Dermis microvascular lymphatic vessel endothelial cell (primary cell): ENCODE results near the gene ZNF791. TPM values are rescaled to one million over a fixed set of nuclear protein-coding genes. Genes with fewer than 3 reads are reported as not detected.
"Not testable (repeated sequence)": the region's sequence is repeated elsewhere in the genome, so short reads cannot be mapped to it uniquely, and the experiment has no call there.

Experiments used
- DNase-seq, 2 donors: peaks; one replicate each; pipeline versions ENCODE4 v3.0.0 to v3.0.0-alpha.2; 2010; ENCODE audit warnings: low read depth in 2 of 2
- total RNA-seq: library from RNA; depleted of rRNA; stranded (reverse); fragments of >200 nt; gene quantifications from 2 replicates; pipeline ENCODE4 v1.2.1, GENCODE V29; 2014

ZNF791 gene
- total RNA-seq, 1 donor from 2014 or later, result 11.2 TPM

DNA sequence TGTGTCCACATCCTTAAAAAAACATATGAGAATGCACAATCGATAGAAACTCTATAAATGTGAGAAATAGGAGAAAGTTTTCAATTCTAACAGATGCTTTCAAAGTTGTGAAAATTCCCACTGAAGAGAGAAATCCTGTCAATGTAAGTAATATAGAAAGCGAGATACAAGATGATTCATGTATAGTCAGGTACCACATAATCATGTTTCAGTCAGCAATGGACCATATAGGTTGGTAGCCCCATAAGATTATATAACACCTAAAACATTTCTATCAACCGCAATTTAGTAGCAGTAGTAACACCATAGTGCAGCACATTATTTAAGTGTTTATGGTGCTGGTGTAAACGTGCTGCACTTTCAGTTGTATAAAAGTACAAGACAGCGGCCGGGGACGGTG lies 18.5 kb downstream of the ZNF791 start:
- no peak for DNase-seq

DNA sequence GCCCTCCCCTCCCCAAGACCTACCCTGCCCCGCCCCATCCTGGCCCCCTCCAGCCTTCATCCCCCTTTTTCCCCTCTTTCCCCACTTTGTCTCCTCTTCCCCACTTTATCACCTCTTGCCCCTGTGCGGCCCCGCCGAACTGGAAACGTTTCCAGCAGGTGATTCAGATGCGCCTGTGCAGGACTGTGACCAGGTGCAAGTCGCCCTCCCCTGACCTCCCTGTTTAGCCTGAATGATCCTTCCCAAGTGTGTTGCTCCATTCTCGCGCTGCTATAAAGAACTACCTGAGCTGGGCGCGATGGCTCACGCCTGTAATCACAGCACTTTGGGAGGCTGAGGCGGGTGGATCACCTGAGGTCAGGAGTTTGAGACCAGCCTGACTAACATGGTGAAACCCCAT lies 25.9 kb downstream of the ZNF791 start:
- DNase-seq, result no peak

GRCh38 chr19:12638611-12639182 lies 28.0 kb downstream of the ZNF791 start:
- DNase-seq, result no peak

- peak; percentile 47 to 75 for DNase-seq
Observed at GRCh38 chr19:12639901-12640613, 29.3 kb downstream of the ZNF791 start.

DNA sequence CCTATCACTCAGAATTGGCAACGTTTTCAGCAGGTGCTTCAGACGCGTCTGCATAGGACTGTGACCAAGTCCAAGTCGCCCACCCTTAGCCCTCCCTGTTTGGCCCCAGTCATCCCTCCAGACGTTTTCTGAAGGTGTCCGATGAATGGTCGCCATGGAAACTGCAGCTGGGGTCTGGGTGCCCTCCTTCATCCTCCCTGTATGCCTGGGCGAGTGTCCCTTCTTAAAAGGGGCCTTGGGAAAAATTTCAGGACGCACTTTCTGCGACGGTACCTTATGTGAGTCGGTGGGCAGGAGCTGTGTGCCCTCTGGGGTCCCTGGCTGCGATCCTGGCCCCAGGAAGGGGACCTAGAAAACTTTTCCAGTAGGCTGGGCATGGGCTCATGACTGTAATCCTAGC lies 30.7 kb downstream of the ZNF791 start:
- no peak for DNase-seq

- DNase-seq, result no peak
Observed at GRCh38 chr19:12642506-12642905, 31.8 kb downstream of the ZNF791 start.

GRCh38 chr19:12643716-12644115 lies 33.0 kb downstream of the ZNF791 start:
- not testable (repeated sequence) for DNase-seq

DNA sequence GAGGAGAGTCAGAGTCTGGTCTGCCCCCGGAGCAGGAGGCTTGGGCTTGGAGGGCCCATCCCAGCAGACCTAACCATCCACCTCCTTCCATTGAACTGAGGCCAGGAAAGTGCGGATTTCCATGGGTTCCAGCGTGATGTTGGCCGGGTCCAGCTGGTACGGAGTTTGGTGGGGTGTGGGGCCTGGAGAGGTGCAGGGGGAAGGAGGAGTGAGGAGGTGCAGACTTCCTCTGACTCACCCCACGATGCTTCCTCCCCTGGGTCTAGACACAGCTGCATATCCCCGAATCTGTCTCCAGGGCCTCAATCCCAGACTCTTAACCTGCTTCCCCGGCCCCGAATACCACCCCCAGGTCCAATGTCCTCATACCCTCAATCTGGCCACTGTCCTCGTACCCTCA lies 35.8 kb downstream of the ZNF791 start:
- DNase-seq, result no peak

DNA sequence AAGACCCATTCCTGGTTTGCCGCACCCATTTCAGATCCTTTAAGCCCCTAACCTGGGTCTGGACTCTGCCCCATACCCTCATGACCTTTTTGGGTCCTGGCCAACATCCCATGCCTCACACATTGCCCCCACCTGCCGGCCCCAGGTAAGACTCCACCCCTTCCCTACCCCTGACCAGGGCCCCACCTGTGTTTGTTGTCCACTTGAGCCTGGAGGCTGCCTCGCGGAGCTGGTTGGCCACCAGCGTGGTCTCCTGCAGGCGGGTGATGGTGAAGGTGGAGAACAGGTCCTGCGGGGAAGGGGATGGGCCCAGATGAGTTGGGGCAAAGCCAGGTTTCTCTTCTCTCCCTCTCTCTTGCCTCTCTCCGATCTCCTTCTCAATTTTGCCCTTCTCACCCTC lies 36.3 kb downstream of the ZNF791 start:
- DNase-seq, result no peak

DNA sequence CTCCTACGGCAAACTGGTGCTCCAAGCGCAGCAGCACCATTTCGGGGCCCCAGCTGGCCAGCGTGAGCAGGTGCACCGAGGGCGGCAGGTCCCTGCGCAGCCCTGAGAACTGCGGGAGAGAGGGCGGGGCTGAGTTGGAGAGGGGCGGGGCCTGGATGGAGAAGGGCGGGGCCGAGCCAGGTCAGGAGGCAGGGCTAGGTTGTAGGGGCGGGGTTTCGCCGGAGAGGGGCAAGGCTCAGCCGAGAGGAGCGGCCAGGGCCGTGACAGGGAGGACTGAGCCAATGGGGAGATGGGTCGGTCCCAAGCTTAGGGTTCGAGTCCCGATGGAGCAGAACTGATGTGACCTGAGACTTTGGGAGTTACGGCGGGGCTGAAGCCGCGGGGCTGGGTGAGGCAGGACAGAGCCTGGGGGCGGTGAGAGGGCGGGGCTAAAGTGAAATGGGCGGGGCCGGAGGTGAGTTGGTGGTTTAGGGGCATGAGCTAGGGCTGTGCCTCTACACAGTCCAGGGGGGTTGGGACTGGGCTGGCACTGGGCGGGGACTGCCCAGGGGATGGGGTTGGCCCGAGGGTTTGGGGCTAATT lies 36.9 kb downstream of the ZNF791 start:
- peak in 1 of 2 donors; percentile 44 for DNase-seq

DNA sequence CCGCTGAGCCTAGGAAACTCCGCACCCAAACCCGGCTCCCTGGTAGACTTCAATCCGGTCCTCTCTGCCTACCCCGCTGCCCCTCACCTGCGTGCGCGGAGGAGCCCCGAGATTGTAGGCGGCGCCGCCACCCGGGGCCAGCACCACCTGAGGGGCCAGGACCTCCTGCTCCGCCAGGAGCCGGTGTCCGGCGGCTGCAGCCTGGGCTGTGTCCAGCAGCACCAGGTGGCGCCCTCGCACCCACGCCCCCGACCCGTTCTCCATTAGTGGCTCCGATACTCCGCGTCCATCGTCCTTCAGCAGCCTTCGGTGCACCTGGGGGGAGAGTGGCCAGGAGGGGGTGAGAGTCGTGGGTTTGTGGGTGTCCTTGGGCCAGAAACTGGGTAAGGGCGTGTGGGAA lies 37.4 kb downstream of the ZNF791 start:
- DNase-seq, result peak in 1 of 2 donors; percentile 29

DNA sequence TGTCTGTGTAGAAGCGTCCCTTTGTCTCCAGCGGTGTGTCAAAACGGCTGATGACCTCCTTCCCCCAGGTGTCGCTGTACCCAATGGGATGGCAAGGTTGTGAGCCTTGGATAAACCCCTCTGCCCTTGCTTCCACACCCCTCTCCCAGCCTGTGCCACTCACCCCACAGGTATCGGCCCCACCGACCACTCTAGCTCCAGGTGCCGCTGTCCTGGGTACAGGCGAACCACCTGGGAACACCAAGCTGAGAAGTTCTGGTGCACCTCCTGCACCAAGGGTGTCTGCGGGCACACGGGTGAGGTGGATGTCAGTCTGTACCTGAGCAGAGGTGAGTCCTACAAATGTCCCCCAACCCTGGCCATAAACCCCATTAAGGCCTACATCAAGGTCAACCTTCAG lies 39.2 kb downstream of the ZNF791 start:
- no peak for DNase-seq

DNA sequence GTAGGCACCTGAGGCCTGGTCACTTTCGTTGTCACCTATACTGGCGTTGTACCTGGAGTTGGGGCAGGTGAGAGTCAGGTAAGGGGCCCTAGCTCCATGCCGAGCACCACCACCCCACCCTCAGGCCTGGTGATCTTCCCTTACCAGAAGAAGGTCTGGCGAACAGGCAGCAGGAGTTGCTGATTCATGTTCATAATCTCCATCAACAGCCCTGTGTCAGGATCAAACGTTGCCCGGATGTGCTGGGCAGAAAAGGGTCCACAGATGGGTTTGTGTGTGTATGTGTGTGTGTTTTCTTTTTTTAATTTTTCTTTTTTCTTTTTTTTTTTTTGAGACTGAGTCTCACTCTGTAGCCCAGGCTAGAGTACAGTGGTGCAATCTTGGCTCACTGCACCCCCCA lies 41.5 kb downstream of the ZNF791 start:
- DNase-seq, result no peak

DNA sequence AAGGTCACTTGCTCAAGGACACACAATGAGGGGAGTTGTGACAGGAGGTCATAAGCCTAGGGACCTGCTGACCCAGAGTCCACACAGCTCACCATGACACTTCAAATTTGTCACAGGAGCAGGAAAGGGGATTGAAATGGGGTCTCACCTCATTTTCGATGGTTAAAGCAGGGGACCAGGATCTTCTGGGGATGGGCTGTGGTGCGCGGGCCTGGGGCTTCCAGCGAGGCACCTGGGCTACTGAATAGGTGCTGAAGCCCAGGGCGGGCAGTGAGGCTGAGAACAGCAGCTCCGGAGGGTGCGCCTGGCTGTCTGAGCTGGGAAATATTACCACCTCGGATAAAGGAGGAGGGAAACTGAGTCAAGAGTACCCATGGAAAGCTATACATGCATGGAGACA lies 44.8 kb downstream of the ZNF791 start:
- DNase-seq, result no peak

DNA sequence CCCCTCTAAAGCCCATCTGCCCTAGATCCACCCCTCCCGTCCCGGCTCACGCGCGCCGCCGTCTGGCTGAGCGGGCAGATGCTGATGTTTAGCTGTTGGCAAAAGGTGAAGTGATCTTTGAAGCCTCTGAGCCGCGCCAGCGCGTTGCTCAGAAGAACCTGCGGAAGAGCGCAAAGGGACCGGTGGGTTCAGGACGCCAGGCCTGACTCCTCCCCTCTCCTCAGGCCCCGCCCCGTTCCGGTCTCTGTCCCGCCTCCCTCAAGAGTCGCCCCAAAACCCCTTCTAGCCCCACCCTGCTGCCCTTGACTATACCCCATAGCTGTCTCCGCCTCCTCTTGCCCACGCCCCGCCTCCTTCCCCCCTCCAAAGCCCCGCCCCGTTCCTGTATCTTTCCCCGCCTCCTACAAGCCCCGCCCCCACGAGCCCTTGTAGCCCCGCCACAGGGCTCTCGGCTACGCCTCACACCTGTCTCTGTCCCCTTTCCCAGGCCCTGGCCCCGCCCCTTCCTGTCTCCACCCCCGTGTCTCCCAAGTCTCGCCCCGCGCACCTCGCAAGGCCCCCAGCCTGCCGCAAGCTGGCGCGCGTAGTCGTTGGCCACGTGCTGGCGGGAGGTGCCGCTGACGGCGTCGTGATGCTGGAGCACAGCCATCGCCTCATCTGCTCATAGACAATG lies 46.3 kb downstream of the ZNF791 start:
- DNase-seq, result no peak

- no peak for DNase-seq
Observed at GRCh38 chr19:12657966-12658365, 47.2 kb downstream of the ZNF791 start.

DNA sequence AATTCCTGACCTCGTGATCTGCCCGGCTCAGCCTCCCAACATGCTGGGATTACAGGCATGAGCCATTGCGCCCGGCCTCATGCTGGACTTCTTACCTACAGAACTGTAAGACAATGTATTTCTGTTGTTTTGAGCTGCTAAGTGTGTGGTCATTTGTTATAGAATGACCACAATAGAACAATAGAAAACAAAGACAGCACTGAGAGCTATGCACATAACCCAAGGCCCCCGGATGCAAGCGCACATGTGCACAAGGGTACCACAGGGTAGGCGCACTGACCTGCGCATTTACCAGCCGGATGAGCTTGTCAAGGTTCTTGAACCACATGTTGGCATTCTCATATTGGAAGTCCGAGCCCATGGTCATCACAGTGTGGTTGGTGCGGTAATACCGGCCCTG lies 50.3 kb downstream of the ZNF791 start:
- DNase-seq, result no peak

DNA sequence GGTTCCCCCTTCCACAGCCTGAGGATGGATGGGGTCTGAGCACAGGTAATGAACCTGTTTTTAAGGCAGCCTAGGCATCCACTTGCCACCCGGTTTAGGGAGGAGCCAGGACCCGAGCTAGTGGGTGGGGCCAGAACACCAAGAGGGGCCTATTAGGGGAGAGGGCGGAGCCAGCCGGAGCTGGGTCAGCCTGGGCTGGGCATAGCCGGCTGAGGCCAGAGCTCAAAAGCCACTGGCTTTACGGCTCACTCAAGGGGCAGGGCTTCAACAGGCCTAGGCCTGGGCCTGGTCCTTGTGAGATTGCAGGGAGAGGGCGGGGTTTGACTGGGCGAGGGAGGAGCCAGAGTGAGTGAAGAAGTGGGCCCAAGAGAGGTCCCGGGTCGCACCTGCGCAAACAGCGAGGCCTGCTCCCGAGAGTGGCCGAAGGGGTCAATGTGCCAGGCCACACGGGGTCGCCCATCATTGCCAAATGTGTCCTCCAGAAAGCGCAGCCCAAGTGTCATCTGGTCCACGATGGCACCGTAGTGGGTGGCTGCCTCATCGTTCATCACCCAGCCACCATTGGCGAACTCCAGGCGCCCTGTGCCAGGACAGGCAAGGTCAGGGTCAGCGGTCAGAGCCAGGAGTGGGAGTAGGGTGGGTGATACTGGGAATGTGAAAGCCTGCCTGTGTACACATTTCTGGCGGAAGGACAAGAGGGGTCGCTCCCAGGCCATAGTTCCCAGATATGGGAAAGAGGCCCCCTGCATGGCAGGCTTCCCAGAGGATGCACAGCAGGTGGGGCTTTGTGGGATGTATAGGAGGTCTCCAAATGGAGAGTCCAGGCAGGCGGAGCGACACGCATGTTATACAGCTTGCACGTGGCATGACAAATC lies 53.9 kb downstream of the ZNF791 start:
- no peak for DNase-seq

GRCh38 chr19:12665281-12665573 lies 54.5 kb downstream of the ZNF791 start:
- DNase-seq, result no peak

- peak in 1 of 2 donors; percentile 12 for DNase-seq
Observed at GRCh38 chr19:12665671-12666264, 55.0 kb downstream of the ZNF791 start.

DNA sequence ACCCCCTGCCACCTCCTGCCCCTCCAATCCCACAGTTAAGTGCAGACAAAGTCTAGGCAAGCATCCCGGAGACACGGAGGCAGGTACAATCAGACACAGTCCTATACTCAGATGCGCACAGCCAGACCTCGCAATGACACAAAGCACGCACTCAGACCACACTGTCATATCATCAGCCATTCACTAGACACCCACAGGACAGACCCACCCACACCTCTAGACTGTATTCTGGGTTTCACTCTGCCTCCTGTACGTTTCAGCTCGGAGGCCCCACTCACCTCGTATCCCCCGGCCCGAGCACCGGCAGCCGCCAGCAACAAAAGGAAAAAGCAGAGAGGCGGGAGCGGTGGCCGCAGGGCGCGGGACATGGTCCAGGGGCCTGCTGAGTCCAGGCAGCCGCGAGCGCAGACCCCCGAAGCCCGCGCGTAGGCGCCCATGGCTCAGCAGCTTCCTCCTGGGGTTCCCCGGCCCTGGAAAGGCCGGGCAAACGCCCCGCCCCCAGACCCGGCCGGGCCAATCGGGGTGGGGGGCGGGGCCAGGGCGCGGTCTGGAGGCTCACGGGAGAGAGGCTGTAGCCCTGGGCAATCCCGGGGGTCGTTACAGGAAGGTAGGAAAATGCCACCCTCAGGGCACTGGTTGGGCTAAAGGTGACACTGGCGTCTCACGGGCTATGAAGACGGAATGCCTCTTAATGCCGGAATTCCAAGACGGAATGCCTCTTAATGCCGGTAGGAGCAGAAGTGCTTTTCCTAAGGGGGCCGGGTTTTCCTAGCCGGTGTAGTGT lies 55.7 kb downstream of the ZNF791 start, which contains the start of the genes MAN2B1 and WDR83:
TSS of gene MAN2B1 (minus strand) at position 478 of the 784 bp plus-strand sequence. CDS start at position 437, 41 bp downstream.
TSS of gene WDR83 (plus strand) at position 543 of the 784 bp plus-strand sequence. CDS start 2,984 bp downstream, outside the sequence.
- DNase-seq, result peak in 1 of 2 donors; percentile 80
